ENCODE measurements around the gene DNMT3L. TPM values are rescaled to one million over a fixed set of nuclear protein-coding genes. Genes with fewer than 3 reads are reported as not detected.

DNMT3L gene
- total RNA-seq, 1 donor from 2014 or later, result not detected

GRCh38 chr21:44279354-44280260, 17.9 kb upstream of the DNMT3L start:
- no peak for DNase-seq (ENCODE audit: low spot score)

GRCh38 chr21:44275041-44275440, 13.3 kb upstream of the DNMT3L start:
- no peak for DNase-seq (ENCODE audit: low spot score)

- no peak for DNase-seq (ENCODE audit: low spot score)
Measured at GRCh38 chr21:44273046-44273445, 11.3 kb upstream of the DNMT3L start.

GRCh38 chr21:44272284-44272858, 10.7 kb upstream of the DNMT3L start:
- DNase-seq (ENCODE audit: low spot score), result no peak

- DNase-seq (ENCODE audit: low spot score), result no peak
Measured at GRCh38 chr21:44271558-44272283, 10.0 kb upstream of the DNMT3L start.

- no peak for DNase-seq (ENCODE audit: low spot score)
Measured at GRCh38 chr21:44269090-44269489, 7.4 kb upstream of the DNMT3L start.

- DNase-seq (ENCODE audit: low spot score), result no peak
Measured at GRCh38 chr21:44267655-44268142, 6.0 kb upstream of the DNMT3L start.

GRCh38 chr21:44265734-44266270, 4.1 kb upstream of the DNMT3L start:
- no peak for DNase-seq (ENCODE audit: low spot score)

- no peak for DNase-seq (ENCODE audit: low spot score)
Measured at GRCh38 chr21:44263768-44264167, 2.1 kb upstream of the DNMT3L start.

GRCh38 chr21:44263221-44263760, 1.6 kb upstream of the DNMT3L start:
- DNase-seq (ENCODE audit: low spot score), result no peak

GRCh38 chr21:44262338-44263056, 800 bp upstream of the DNMT3L start:
- no peak for DNase-seq (ENCODE audit: low spot score)

- no peak for DNase-seq (ENCODE audit: low spot score)
Measured at GRCh38 chr21:44260791-44261631, 686 bp downstream of the DNMT3L start.

- no peak for DNase-seq (ENCODE audit: low spot score)
Measured at GRCh38 chr21:44260066-44260465, 1.6 kb downstream of the DNMT3L start.

GRCh38 chr21:44259082-44259705, 2.5 kb downstream of the DNMT3L start:
- DNase-seq (ENCODE audit: low spot score), result no peak

GRCh38 chr21:44258056-44258725, 3.5 kb downstream of the DNMT3L start:
- DNase-seq (ENCODE audit: low spot score), result no peak

- DNase-seq (ENCODE audit: low spot score), result peak; percentile 23
Measured at GRCh38 chr21:44255511-44255981, 6.2 kb downstream of the DNMT3L start.

- DNase-seq (ENCODE audit: low spot score), result no peak
Measured at GRCh38 chr21:44253832-44254710, 7.6 kb downstream of the DNMT3L start.
